ENCODE measurements around the gene NPIPB2.
"Not testable (repeated sequence)": the region's sequence is repeated elsewhere in the genome, so short reads cannot be mapped to it uniquely, and the experiment has no call there.

NPIPB2 gene

GRCh38 chr16:11941945-11942344 is at the start of gene NPIPB2:
TSS of gene NPIPB2 (minus strand) at chr16:11942045. CDS start at chr16:11942045, 0 bp downstream.
- not testable (repeated sequence) for DNase-seq

GRCh38 chr16:11990702-11991390 is 49.0 kb upstream of the NPIPB2 start:
- no peak for DNase-seq

GRCh38 chr16:11988258-11988978 is 46.6 kb upstream of the NPIPB2 start:
- DNase-seq = no peak

- DNase-seq = no peak
These were observed 44.7 kb upstream of the NPIPB2 start for GRCh38 chr16:11986521-11987057.

- DNase-seq = no peak
These were observed 43.4 kb upstream of the NPIPB2 start for GRCh38 chr16:11985250-11985649.

- DNase-seq = no peak
These were observed 38.4 kb upstream of the NPIPB2 start for GRCh38 chr16:11980136-11980844.

GRCh38 chr16:11979013-11979672 is 37.3 kb upstream of the NPIPB2 start:
- DNase-seq = no peak

- no peak for DNase-seq
These were observed 36.2 kb upstream of the NPIPB2 start for GRCh38 chr16:11978080-11978479.

- no peak for DNase-seq
These were observed 35.7 kb upstream of the NPIPB2 start for GRCh38 chr16:11977376-11978041.

GRCh38 chr16:11976850-11977375 is 35.1 kb upstream of the NPIPB2 start:
- no peak for DNase-seq

GRCh38 chr16:11973070-11973469 is 31.2 kb upstream of the NPIPB2 start:
- DNase-seq = no peak

- DNase-seq = no peak
These were observed 30.3 kb upstream of the NPIPB2 start for GRCh38 chr16:11972128-11972527.

- DNase-seq = not testable (repeated sequence)
These were observed 28.4 kb upstream of the NPIPB2 start for GRCh38 chr16:11970292-11970691.

GRCh38 chr16:11968577-11968976 is 26.7 kb upstream of the NPIPB2 start:
- no peak for DNase-seq

GRCh38 chr16:11967195-11967911 is 25.5 kb upstream of the NPIPB2 start:
- no peak for DNase-seq

GRCh38 chr16:11966173-11966572 is 24.3 kb upstream of the NPIPB2 start:
- DNase-seq = no peak

GRCh38 chr16:11964761-11965551 is 23.1 kb upstream of the NPIPB2 start, which contains the start of gene TNFRSF17:
TSS of gene TNFRSF17 (plus strand) at chr16:11965210. CDS start at chr16:11965325, 115 bp downstream.
- no peak for DNase-seq

GRCh38 chr16:11963706-11964105 is 21.9 kb upstream of the NPIPB2 start:
- DNase-seq = no peak

GRCh38 chr16:11962978-11963377 is 21.1 kb upstream of the NPIPB2 start:
- DNase-seq = not testable (repeated sequence)

- not testable (repeated sequence) for DNase-seq
These were observed 20.6 kb upstream of the NPIPB2 start for GRCh38 chr16:11962457-11962856.
